AG09309 (cell line): ENCODE data around the gene DYNC1I1.

ENCODE experiments used
- DNase-seq: peaks from one replicate; pipeline ENCODE4 v3.0.0-alpha.2; 2010; ENCODE audit warnings: low read depth
- H3K4me3 ChIP-seq: 2 replicates; pipeline ENCODE4 v1.5.1; 2011; ENCODE audit warnings: mild to moderate bottlenecking, low read depth, low read length, moderate library complexity; ENCODE audit not compliant: control insufficient read depth
- TF ChIP-seq, protein P1 (sequence below): IDR thresholded peaks from 2 replicates; pipeline ENCODE4 v1.5.1; 2011; ENCODE audit warnings: mild to moderate bottlenecking, low read depth, low read length, inconsistent platforms; ENCODE audit not compliant: insufficient read depth, control insufficient read depth; ENCODE audit errors: missing control alignments

DYNC1I1 gene

GRCh38 chr7:95772298-95772770 lies at the start of gene DYNC1I1:
TSS of gene DYNC1I1 (plus strand) at chr7:95772554. CDS start at chr7:95804730, 32,176 bp downstream.
- TF ChIP-seq, protein P1, sequence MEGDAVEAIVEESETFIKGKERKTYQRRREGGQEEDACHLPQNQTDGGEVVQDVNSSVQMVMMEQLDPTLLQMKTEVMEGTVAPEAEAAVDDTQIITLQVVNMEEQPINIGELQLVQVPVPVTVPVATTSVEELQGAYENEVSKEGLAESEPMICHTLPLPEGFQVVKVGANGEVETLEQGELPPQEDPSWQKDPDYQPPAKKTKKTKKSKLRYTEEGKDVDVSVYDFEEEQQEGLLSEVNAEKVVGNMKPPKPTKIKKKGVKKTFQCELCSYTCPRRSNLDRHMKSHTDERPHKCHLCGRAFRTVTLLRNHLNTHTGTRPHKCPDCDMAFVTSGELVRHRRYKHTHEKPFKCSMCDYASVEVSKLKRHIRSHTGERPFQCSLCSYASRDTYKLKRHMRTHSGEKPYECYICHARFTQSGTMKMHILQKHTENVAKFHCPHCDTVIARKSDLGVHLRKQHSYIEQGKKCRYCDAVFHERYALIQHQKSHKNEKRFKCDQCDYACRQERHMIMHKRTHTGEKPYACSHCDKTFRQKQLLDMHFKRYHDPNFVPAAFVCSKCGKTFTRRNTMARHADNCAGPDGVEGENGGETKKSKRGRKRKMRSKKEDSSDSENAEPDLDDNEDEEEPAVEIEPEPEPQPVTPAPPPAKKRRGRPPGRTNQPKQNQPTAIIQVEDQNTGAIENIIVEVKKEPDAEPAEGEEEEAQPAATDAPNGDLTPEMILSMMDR, result no peak
- H3K4me3 ChIP-seq, result peak within 1 kb of the TSS; percentile 36
- no peak for DNase-seq

DNA sequence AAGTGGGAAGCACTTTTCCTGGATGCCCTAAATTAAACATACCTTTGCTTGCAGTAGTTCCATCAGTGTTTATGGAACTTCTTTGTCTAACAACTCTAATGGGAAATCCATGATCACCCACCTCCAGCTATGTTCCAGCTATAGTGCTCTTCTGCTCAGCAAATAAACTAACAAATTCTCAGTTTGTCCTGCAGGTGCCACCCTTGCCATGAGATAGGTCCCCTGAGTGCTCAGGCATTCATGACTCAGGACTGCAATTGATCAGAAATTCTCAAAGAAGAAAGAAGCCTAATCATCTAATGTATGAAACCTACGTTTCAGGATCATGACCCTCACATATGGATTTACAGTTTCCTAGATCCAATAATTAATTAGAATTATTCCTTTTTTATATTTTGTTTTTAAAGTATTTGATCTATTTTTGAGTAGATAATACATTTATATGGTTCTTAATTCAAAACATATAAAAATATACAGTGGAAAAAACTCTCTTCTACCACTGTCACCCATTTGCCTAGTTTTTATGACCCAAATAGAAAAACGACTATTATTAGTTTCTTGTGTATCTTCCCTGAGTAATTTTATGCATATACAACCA lies 48.7 kb upstream of the DYNC1I1 start:
- TF ChIP-seq, protein P1, result peak; percentile 47
- DNase-seq, result peak; percentile 13
- no peak overlapping the region for H3K4me3 ChIP-seq

DNA sequence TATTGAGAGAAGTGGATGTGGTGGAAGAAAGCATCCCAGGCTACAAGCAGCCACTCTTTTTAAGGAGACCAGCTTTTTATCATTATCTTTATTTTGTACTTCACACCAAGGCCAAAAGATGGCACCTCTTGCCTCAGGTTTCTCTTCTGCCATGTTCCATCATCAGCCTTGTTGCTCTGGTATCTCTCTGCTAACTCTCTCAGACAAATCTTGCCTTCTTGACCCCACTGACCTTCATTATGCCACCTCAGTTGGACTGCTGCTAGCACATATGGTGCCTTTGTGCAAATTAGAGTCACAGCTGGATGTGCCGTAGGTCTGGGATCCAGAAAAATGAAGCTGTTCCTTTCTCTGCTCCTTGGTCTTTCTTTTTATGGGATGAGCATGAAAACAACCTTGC lies 47.1 kb upstream of the DYNC1I1 start:
- H3K4me3 ChIP-seq, result no peak overlapping the region
- DNase-seq, result no peak
- TF ChIP-seq, protein P1, result peak; percentile 14

DNA sequence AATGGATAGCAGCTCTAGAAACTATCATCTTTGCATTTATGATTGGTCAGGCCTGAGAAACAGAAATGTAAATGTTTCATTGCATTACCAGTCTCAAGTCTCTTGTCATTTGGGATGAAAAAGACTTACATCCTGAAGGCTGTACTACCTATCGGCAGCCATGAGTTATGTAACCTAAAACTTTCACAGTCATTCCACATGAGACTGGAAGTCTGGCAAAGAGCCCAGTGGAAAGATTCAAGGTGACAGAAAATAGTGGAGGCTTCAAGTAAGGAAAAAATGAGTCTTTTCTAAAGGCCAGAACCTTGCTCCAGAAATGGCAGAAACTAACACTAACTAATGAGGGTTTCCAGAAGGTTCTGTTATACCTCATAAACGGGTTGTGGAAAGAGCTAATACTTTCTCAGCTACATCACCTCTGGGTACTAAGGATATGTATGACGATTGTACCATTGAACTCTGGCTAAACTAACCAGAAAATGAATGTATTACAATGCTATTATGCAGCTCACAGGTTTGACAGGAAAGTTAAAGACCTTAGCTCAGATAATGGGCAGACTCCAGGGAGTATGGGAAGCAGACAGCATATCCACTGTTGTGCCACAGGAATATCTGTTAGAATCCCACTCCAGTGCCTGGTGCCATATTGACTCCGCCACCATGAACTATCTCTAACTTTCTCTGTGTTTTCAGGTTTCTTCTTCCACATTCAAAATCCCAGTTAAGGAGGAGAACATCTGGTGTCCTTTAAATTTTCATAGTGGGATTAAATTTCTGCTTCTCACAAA lies 41.7 kb upstream of the DYNC1I1 start:
- TF ChIP-seq, protein P1, result no peak
- no peak for DNase-seq
- H3K4me3 ChIP-seq, result no peak overlapping the region

- DNase-seq, result no peak
- TF ChIP-seq, protein P1, result no peak
- no peak overlapping the region for H3K4me3 ChIP-seq
These were observed 35.7 kb upstream of the DYNC1I1 start for GRCh38 chr7:95736635-95737034.

- TF ChIP-seq, protein P1, result no peak
- H3K4me3 ChIP-seq, result no peak overlapping the region
- DNase-seq, result no peak
These were observed 34.4 kb upstream of the DYNC1I1 start for GRCh38 chr7:95737828-95738505.
